ENCODE results near the gene DIP2C. TPM values are rescaled to one million over a fixed set of nuclear protein-coding genes. Genes with fewer than 3 reads are reported as not detected.
A peak's percentile ranks its signal among the peaks of the same experiment; 100 is the strongest.

Gene DIP2C
- total RNA-seq, 1 donor from 2014 or later, result 10.1 TPM

DNA sequence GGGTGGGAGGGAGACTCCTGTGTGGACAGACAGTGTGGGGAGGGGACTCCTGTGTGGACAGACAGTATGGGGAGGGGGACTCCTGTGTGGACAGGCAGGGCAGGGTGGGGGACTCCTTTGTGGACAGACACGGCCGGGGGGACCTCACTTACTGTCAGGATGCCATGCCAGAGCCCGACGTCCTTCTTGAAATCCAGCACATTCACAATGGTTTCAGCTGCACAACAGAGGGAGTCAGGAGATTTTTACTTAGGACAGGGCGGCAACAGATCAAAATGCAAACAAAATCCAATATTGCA is 301.9 kb downstream of the DIP2C start:
- DNase-seq (ENCODE audit: low spot score), result no peak
- no peak overlapping the region for H2AFZ ChIP-seq (replicated peaks)
- H3K36me3 ChIP-seq, result no peaks in the 10 kb centered on the region
- no peaks in the 10 kb centered on the region for H3K4me1 ChIP-seq
- Mint-ChIP-seq H3K4me3 (no peak overlapping the region), H3K27me3 (ENCODE audit: insufficient read depth, low read depth) (peaks cover 3% of the 10 kb centered on the region), H3K9me3 (no peaks in the 10 kb centered on the region), H3K27ac (no peak overlapping the region), H3K36me3 (peaks cover 23% of the 10 kb centered on the region), H3K4me1 (no peaks in the 10 kb centered on the region)
- H3K27ac ChIP-seq, result no peak overlapping the region
- no peaks in the 10 kb centered on the region for H4K20me1 ChIP-seq (ENCODE audit: low read depth)
- H3K9me3 ChIP-seq (ENCODE audit: low read depth), result no peaks in the 10 kb centered on the region
- H3K27me3 ChIP-seq, result no peaks in the 10 kb centered on the region
- no peak overlapping the region for H3K4me3 ChIP-seq
- H3F3A ChIP-seq (ENCODE audit: low read depth), result no peaks in the 10 kb centered on the region
- no peak for TF ChIP-seq EZH2phosphoT487 (IDR thresholded peaks at IDR 0.05)
- no peak overlapping the region for H3K9ac ChIP-seq
- H3K4me2 ChIP-seq, result no peak overlapping the region
- H3K79me2 ChIP-seq (ENCODE audit: low read depth), result no peaks in the 10 kb centered on the region

DNA sequence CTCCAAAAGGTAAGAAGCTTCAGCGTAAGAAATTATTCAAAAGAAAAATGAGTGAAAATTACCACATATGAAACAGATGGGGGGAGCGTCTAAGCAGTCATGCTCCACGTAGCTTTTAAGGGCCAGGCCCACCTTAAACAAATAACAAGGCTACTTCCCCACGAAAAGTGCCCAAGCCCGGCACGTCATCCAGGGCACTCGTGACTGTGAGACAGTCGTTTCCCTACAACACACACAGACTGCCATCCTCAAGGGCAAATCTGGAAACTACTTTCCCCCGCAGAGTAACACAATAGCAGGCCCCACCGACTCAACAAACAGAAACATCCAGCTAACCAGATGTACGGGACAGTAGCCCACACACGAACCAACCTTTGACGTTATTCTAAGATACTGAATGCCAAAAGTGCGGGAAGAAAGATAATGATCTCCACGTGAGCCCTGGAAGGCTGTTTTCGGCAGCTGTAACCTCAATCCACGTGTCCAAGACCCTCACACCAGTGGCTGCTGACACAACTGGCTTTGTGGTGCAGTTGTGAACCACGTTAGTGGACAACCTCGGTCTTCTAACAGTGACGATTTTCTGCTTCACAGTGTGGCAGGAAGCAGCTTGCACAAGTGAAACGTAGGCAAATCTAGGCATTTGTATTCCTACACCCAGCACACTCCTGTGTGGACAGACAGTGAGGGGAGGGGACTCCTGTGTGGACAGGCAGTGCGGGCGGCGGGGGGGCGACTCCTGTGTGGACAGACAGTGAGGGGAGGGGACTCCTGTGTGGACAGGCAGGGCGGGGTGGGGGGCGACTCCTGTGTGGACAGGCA is 302.5 kb downstream of the DIP2C start:
- H3K27ac Mint-ChIP-seq, result peak overlapping the region; percentile 33
- no peak overlapping the region for H3K4me3 ChIP-seq
- H3K27ac ChIP-seq, result no peak overlapping the region
- no peaks in the 10 kb centered on the region for H3F3A ChIP-seq (ENCODE audit: low read depth)
- no peaks in the 10 kb centered on the region for H3K36me3 ChIP-seq
- H4K20me1 ChIP-seq (ENCODE audit: low read depth), result no peaks in the 10 kb centered on the region
- no peak overlapping the region for H2AFZ ChIP-seq (replicated peaks)
- H3K79me2 ChIP-seq (ENCODE audit: low read depth), result no peaks in the 10 kb centered on the region
- no peak overlapping the region for H3K4me3 Mint-ChIP-seq
- H3K36me3 Mint-ChIP-seq, result peaks cover 25% of the 10 kb centered on the region
- no peaks in the 10 kb centered on the region for H3K4me1 Mint-ChIP-seq
- peaks cover 3% of the 10 kb centered on the region for H3K27me3 Mint-ChIP-seq (ENCODE audit: insufficient read depth, low read depth)
- TF ChIP-seq EZH2phosphoT487 (IDR thresholded peaks at IDR 0.05) (no peak), EZH2 (IDR thresholded peaks at IDR 0.05) (no peak)
- TF ChIP-seq, protein P1, sequence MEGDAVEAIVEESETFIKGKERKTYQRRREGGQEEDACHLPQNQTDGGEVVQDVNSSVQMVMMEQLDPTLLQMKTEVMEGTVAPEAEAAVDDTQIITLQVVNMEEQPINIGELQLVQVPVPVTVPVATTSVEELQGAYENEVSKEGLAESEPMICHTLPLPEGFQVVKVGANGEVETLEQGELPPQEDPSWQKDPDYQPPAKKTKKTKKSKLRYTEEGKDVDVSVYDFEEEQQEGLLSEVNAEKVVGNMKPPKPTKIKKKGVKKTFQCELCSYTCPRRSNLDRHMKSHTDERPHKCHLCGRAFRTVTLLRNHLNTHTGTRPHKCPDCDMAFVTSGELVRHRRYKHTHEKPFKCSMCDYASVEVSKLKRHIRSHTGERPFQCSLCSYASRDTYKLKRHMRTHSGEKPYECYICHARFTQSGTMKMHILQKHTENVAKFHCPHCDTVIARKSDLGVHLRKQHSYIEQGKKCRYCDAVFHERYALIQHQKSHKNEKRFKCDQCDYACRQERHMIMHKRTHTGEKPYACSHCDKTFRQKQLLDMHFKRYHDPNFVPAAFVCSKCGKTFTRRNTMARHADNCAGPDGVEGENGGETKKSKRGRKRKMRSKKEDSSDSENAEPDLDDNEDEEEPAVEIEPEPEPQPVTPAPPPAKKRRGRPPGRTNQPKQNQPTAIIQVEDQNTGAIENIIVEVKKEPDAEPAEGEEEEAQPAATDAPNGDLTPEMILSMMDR (IDR thresholded peaks at IDR 0.05), result no peak
- no peaks in the 10 kb centered on the region for H3K27me3 ChIP-seq
- H3K9me3 Mint-ChIP-seq, result no peaks in the 10 kb centered on the region
- no peaks in the 10 kb centered on the region for H3K4me1 ChIP-seq
- H3K9ac ChIP-seq, result no peak overlapping the region
- H3K4me2 ChIP-seq, result no peak overlapping the region
- DNase-seq (ENCODE audit: low spot score), result no peak
- H3K9me3 ChIP-seq (ENCODE audit: low read depth), result no peaks in the 10 kb centered on the region

DNA sequence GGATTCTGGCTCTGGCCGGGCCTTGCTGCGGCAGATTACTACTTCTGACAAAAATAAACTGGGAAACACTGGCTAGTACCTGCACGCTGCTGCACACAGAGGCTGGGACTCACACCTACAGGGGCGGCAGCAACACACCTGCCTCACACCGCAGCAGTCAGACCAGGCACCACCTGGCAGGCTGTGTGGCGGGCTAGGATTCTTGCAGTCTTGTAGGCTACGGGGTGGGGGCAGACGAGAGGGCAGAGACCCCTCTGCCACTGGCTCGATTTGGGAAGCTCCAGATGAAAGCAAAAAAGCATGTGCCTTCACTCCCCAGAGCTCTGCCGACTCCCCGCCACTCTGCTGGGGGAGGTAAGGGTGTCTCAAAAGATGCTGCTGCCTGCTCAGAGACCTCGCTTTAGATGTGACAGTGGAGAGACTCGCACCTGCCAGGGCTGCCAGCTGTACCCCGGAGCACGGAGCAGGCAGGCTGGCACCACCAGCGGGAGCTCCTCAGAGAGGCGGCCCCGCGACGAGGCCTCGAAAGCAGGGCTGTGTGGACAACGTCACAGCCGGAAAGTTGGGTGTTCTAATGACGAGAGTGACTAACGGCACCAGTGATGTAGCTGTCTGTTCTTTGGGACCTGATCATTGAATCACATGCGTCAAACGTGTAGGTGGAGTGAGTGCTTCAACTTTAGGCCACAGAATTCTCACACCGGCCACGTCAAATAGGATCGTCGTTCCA is 303.7 kb downstream of the DIP2C start:
- H3K36me3 ChIP-seq, result no peaks in the 10 kb centered on the region
- no peaks in the 10 kb centered on the region for H3K9me3 ChIP-seq (ENCODE audit: low read depth)
- no peaks in the 10 kb centered on the region for H3K4me1 ChIP-seq

More for the DNA sequence above, 303.7 kb downstream of the DIP2C start:
- no peak overlapping the region for H3K4me3 Mint-ChIP-seq
- peaks cover 2% of the 10 kb centered on the region for H3K27me3 Mint-ChIP-seq (ENCODE audit: insufficient read depth, low read depth)
- Histone ChIP-seq H3K27ac (no peak overlapping the region), H3K27me3 (no peaks in the 10 kb centered on the region), H3F3A (ENCODE audit: low read depth) (no peaks in the 10 kb centered on the region), H2AFZ (replicated peaks) (no peak overlapping the region), H4K20me1 (ENCODE audit: low read depth) (no peaks in the 10 kb centered on the region), H3K4me2 (no peak overlapping the region), H3K9ac (no peak overlapping the region), H3K4me3 (no peak overlapping the region), H3K79me2 (ENCODE audit: low read depth) (no peaks in the 10 kb centered on the region)
- no peak for TF ChIP-seq EZH2phosphoT487 (IDR thresholded peaks at IDR 0.05)
- TF ChIP-seq, protein P1 (IDR thresholded peaks at IDR 0.05), result no peak
- no peak for TF ChIP-seq EZH2 (IDR thresholded peaks at IDR 0.05)
- no peaks in the 10 kb centered on the region for H3K9me3 Mint-ChIP-seq
- H3K4me1 Mint-ChIP-seq, result no peaks in the 10 kb centered on the region
- peaks cover 32% of the 10 kb centered on the region for H3K36me3 Mint-ChIP-seq
- no peak for DNase-seq (ENCODE audit: low spot score)
- no peak overlapping the region for H3K27ac Mint-ChIP-seq

Measured in neural progenitor cell (in vitro differentiated cells).